ENCODE results near the gene TBX21.

Gene TBX21

GRCh38 chr17:47776330-47777197 is 43.5 kb downstream of the TBX21 start:
- DNase-seq = no peak

DNA sequence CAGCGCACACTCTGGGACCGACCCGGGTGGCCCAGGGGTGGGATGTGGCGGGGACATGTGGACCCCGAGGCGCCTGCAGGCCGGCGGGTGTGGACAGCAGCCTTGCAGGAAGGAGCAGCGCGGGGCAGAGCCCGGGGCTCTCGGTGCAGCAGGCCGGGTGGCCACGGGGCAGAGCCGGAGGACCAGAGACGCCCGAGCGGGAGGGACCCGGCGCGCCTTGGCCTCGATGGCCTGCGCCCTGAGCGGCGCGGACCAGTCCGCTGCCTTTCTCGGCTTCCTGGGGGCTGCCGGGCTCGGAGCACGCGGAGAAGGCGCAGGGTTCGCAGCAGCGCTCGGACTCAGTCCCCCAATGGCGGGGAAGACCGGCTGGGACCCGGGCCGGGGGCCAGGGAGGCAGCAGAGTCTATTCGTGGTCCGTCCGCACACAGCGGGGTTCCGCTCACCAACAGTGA is 45.2 kb downstream of the TBX21 start:
- no peak for DNase-seq

DNA sequence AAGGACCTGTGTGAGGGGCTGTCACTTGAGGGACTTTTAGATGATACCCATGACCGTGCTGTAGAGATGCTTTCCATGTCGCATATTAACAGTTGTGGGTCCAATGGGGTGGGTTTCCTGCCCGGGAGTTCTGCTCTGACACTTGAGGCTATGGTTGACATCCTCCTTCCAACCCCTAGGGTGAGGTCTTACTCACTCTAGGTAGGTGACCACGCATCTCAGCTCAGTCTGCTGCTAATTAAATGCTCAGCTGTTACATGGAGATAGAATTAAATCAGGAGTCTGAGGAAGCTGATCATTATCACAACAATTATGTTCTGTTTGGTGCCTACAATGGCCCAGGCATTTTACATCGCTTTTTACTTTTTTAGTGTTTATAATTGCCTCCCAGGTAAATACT is 48.4 kb downstream of the TBX21 start:
- DNase-seq = no peak

DNA sequence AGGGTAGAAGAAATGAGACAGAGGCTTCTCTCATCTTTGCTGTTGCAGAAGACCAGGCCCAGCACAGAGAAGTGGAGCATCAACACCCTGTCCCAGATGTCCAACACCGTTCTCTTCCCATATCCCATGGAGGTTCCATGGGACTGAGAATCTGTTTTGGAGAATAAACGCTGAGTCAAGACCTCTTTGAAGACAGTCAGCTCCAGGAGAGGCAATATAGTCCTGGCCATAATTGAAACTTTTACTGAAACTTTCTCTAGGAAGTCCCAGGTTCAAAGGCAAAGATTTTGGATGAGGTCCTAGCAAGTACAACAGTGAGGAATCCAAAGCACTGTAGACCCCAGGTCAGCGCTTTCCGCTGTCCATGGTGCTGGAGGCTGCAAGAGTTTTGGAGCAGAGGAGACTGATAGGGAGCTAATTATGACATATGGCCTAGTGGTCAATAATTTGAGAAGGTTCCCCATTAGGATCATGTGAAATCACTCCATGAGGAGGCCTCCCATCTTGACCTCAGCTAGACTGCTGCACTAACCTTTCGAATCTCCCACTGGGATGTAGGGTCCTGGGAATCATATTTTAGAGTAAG is 52.6 kb downstream of the TBX21 start:
- DNase-seq = no peak

GRCh38 chr17:47789611-47790561 is 56.9 kb downstream of the TBX21 start:
- peak; percentile 60 for DNase-seq

- no peak for DNase-seq
Observed at GRCh38 chr17:47791025-47791424, 58.0 kb downstream of the TBX21 start.

GRCh38 chr17:47792457-47792856 is 59.4 kb downstream of the TBX21 start:
- no peak for DNase-seq

DNA sequence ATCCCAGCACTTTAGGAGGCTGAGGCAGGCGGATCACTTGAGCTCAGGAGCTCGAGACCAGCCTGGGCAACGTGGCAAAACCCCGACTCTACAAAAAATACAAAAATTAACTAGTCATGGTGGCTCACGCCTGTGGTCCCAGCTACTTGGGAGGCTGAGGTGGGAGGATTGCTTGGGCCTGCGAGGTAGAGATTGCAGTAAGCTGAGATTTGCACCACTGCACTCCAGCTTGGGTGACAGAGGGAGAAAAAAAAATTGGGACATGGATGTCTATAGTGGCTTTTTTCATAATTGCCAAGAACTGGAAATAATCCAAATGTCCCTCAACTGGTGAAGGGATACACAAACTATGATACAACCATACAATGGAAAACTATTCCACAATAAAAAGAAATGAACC is 59.9 kb downstream of the TBX21 start:
- no peak for DNase-seq

All from stimulated activated CD4-positive, alpha-beta T cell treated with anti-CD3 and anti-CD28 coated beads, Interleukin-12 subunit alpha, Interleukin-12 subunit beta, amount 100 ng/mL, for 4 hours (primary cell).